Amygdala (tissue), 56 donors: ENCODE measurements around the gene DMRT3.

Source experiments
- DNase-seq, 56 donors: peaks; one replicate each; lab custom pipeline; 2025; lab: John Stamatoyannopoulos, UW

Gene DMRT3

GRCh38 chr9:976258-976942 is at the start of gene DMRT3:
Gene DMRT3 (plus strand): TSS chr9:976655. CDS start chr9:977002, 347 bp downstream.
- DNase-seq, result no peak

- no peak for DNase-seq
Observed at GRCh38 chr9:926976-927375, 49.5 kb upstream of the DMRT3 start.

- DNase-seq, result no peak
Observed at GRCh38 chr9:928363-929042, 48.0 kb upstream of the DMRT3 start.

GRCh38 chr9:929719-930118 is 46.7 kb upstream of the DMRT3 start:
- DNase-seq, result no peak

GRCh38 chr9:933356-933755 is 43.1 kb upstream of the DMRT3 start:
- DNase-seq, result no peak

- no peak for DNase-seq
Observed at GRCh38 chr9:935348-935965, 41.0 kb upstream of the DMRT3 start.

GRCh38 chr9:942805-943580 is 33.5 kb upstream of the DMRT3 start:
- no peak for DNase-seq

- DNase-seq, result no peak
Observed at GRCh38 chr9:947985-948384, 28.5 kb upstream of the DMRT3 start.

GRCh38 chr9:948497-948896 is 28.0 kb upstream of the DMRT3 start:
- no peak for DNase-seq

GRCh38 chr9:950139-950538 is 26.3 kb upstream of the DMRT3 start:
- DNase-seq, result no peak

GRCh38 chr9:952546-952945 is 23.9 kb upstream of the DMRT3 start:
- DNase-seq, result no peak

- no peak for DNase-seq
Observed at GRCh38 chr9:959105-959504, 17.4 kb upstream of the DMRT3 start.

GRCh38 chr9:959914-960313 is 16.5 kb upstream of the DMRT3 start:
- DNase-seq, result no peak

GRCh38 chr9:962023-962422 is 14.4 kb upstream of the DMRT3 start:
- no peak for DNase-seq

- DNase-seq, result no peak
Observed at GRCh38 chr9:965497-965896, 11.0 kb upstream of the DMRT3 start.

GRCh38 chr9:966870-967269 is 9.6 kb upstream of the DMRT3 start:
- no peak for DNase-seq

GRCh38 chr9:967436-967835 is 9.0 kb upstream of the DMRT3 start:
- DNase-seq, result no peak

GRCh38 chr9:967903-968641 is 8.4 kb upstream of the DMRT3 start:
- DNase-seq, result no peak

GRCh38 chr9:969310-970150 is 6.9 kb upstream of the DMRT3 start:
- DNase-seq, result no peak
